ENCODE data around the gene TRABD. TPM values are rescaled to one million over a fixed set of nuclear protein-coding genes. Genes with fewer than 3 reads are reported as not detected.

TRABD gene
- total RNA-seq, 4 donors from 2014 or later, result 22.4 to 71.4 (median 27.1) TPM

DNA sequence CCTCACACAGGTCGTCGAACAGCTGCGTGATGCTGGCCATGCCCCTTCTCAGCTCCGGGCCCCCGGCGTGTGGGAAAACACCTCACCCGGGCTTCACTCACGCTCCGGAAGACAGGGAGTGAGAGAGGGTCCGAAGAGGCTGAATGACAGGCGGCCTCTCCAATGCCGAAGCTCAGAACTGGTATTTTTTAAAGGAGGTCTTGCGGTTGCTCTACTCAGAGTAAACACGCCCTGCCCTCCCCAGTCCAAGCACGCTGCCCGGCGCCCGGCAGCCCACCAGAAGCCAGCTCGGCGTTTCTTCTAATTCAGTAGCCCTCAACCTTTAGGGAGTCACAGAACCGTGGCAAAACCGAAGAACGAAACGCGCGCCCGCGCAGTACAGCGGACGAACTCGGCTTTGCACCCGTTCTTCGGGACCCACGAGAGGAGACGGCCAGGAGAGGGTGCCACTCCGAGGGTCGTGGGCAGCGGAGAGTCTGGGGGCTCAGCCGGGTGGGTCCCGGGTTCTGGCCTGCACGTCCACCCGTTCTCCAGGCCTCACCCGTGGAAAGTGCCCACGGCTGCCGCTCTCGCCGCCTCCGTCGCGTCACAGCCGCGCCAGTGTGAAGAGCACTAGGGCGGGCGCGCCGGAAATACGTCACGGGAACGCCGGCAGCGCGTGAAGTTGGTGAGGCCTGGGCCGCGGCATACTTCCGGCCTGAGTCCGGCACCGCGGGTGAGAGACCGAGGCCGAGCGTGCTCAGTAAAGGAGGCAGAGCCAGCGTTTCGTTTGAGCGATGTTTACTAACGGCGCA is 58.9 kb downstream of the TRABD start, which contains the start of gene TUBGCP6:
Gene TUBGCP6 (minus strand): TSS at position 604 of the 794 bp plus-strand sequence. CDS start 564 bp downstream, at position 40.
- H3K27ac ChIP-seq, result peak within 1 kb of the TSS; percentile 58 to 95 (median 91)
- no peaks in the 10 kb centered on the region for H3K27me3 ChIP-seq
- WGBS, 2 donors, result 0% methylated on average over 39 to 56 of the region's 76 CpGs
- peaks cover 0 to 37% (median 7%) of the 10 kb centered on the region in 3 donors for H3K36me3 ChIP-seq
- peak within 1 kb of the TSS; percentile 53 to 95 (median 70) for H3K4me3 ChIP-seq
- DNase-seq (ENCODE audit: low spot score in 2 of 2), result peak; percentile 89 to 91
- H3K9me3 ChIP-seq, result no peaks in the 10 kb centered on the region
- peaks cover 0 to 81% (median 41%) of the 10 kb centered on the region in 4 donors for H3K4me1 ChIP-seq
- TF ChIP-seq, protein P1, sequence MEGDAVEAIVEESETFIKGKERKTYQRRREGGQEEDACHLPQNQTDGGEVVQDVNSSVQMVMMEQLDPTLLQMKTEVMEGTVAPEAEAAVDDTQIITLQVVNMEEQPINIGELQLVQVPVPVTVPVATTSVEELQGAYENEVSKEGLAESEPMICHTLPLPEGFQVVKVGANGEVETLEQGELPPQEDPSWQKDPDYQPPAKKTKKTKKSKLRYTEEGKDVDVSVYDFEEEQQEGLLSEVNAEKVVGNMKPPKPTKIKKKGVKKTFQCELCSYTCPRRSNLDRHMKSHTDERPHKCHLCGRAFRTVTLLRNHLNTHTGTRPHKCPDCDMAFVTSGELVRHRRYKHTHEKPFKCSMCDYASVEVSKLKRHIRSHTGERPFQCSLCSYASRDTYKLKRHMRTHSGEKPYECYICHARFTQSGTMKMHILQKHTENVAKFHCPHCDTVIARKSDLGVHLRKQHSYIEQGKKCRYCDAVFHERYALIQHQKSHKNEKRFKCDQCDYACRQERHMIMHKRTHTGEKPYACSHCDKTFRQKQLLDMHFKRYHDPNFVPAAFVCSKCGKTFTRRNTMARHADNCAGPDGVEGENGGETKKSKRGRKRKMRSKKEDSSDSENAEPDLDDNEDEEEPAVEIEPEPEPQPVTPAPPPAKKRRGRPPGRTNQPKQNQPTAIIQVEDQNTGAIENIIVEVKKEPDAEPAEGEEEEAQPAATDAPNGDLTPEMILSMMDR (IDR thresholded peaks at IDR 0.05), result peak in 3 of 5 experiments; percentile 10 to 70 (median 57)
- peak; percentile 63 to 71 for TF ChIP-seq POLR2A (IDR thresholded peaks at IDR 0.05)
- TF ChIP-seq EP300 (IDR thresholded peaks at IDR 0.05), result peak; percentile 92 to 97

- peaks cover 0 to 84% (median 48%) of the 10 kb centered on the region in 4 donors for H3K4me1 ChIP-seq
- no peak for DNase-seq (ENCODE audit: low spot score in 2 of 2)
- no peaks in the 10 kb centered on the region for H3K9me3 ChIP-seq
- H3K4me3 ChIP-seq, result peak overlapping the region; percentile 53 to 95 (median 70)
- no peaks in the 10 kb centered on the region for H3K27me3 ChIP-seq
- peak overlapping the region; percentile 58 to 95 (median 91) for H3K27ac ChIP-seq
- WGBS, 2 donors, result 16 to 17% methylated on average over 24 to 46 of the region's 53 CpGs
- peaks cover 0 to 29% (median 2%) of the 10 kb centered on the region in 3 donors for H3K36me3 ChIP-seq
- TF ChIP-seq EP300 (IDR thresholded peaks at IDR 0.05), result no peak
- TF ChIP-seq, protein P1 (IDR thresholded peaks at IDR 0.05), result no peak
- no peak for TF ChIP-seq POLR2A (IDR thresholded peaks at IDR 0.05)
Observed at GRCh38 chr22:50245214-50246072, 59.7 kb downstream of the TRABD start.

- peak overlapping the region in 1 of 4 donors; percentile 95 for H3K4me3 ChIP-seq
Observed at GRCh38 chr22:50246242-50247175, 60.8 kb downstream of the TRABD start.

DNA sequence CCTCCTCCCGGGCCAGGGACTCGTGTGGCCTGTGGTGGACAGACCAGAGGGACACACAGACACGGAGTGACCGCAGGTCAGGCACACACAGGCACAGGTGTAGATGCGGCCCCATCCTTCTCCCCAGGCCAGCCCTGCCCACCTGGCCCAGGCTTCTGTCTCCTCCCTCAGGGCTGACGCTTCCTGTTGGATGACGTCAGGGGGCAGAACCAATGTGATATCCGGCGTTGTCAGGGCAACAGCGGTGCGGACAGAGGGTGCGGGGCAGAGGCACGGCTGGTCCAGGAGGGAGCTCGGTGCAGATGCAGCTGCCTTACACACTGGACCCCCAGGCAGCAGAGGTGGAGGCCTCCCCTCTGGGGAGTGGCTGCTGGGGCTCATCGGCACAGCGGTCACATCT is 62.0 kb downstream of the TRABD start:
- WGBS, 2 donors, result 32 to 35% methylated on average over 12 to 13 of the region's 16 CpGs
- H3K4me1 ChIP-seq, result peaks cover 0 to 77% (median 41%) of the 10 kb centered on the region in 4 donors
- TF ChIP-seq, protein P1 (IDR thresholded peaks at IDR 0.05), result no peak
- no peak for TF ChIP-seq POLR2A (IDR thresholded peaks at IDR 0.05)
- TF ChIP-seq EP300 (IDR thresholded peaks at IDR 0.05), result no peak

More at GRCh38 chr22:50246242-50247175, 60.8 kb downstream of the TRABD start:
- Histone ChIP-seq H3K27ac (peak overlapping the region in 1 of 4 donors; percentile 95), H3K36me3 (peaks cover 0 to 25% (median 0%) of the 10 kb centered on the region in 3 donors), H3K4me1 (peaks cover 0 to 84% (median 49%) of the 10 kb centered on the region in 4 donors), H3K9me3 (no peaks in the 10 kb centered on the region), H3K27me3 (no peaks in the 10 kb centered on the region)
- no peak for DNase-seq (ENCODE audit: low spot score in 2 of 2)
- TF ChIP-seq, protein P1 (IDR thresholded peaks at IDR 0.05), result no peak
- no peak for TF ChIP-seq EP300 (IDR thresholded peaks at IDR 0.05)
- no peak for TF ChIP-seq POLR2A (IDR thresholded peaks at IDR 0.05)
- 80 to 90% methylated on average over 11 to 20 of the region's 20 CpGs for WGBS, 2 donors

More for the DNA sequence above, 62.0 kb downstream of the TRABD start:
- no peak for DNase-seq (ENCODE audit: low spot score in 2 of 2)
- Histone ChIP-seq H3K4me3 (no peak overlapping the region), H3K27me3 (no peaks in the 10 kb centered on the region), H3K27ac (no peak overlapping the region), H3K9me3 (no peaks in the 10 kb centered on the region), H3K36me3 (peaks cover 0 to 25% (median 0%) of the 10 kb centered on the region in 3 donors)
